ENCODE data around the gene TRIM36.

Gene TRIM36

GRCh38 chr5:115168829-115169486 is 750 bp downstream of the TRIM36 start:
- DNase-seq (ENCODE audit: low read depth in 4 of 4, low spot score in 1 of 4) = no peak

GRCh38 chr5:115166744-115167393 is 2.8 kb downstream of the TRIM36 start:
- DNase-seq (ENCODE audit: low read depth in 4 of 4, low spot score in 1 of 4) = no peak

- DNase-seq (ENCODE audit: low read depth in 4 of 4, low spot score in 1 of 4) = no peak
Measured at GRCh38 chr5:115165790-115166189, 3.9 kb downstream of the TRIM36 start.

- no peak for DNase-seq (ENCODE audit: low read depth in 4 of 4, low spot score in 1 of 4)
Measured at GRCh38 chr5:115160975-115161475, 8.7 kb downstream of the TRIM36 start.

- DNase-seq (ENCODE audit: low read depth in 4 of 4, low spot score in 1 of 4) = no peak
Measured at GRCh38 chr5:115151208-115151805, 18.4 kb downstream of the TRIM36 start.

GRCh38 chr5:115150512-115150911 is 19.2 kb downstream of the TRIM36 start:
- DNase-seq (ENCODE audit: low read depth in 4 of 4, low spot score in 1 of 4) = no peak

- no peak for DNase-seq (ENCODE audit: low read depth in 4 of 4, low spot score in 1 of 4)
Measured at GRCh38 chr5:115147052-115147451, 22.7 kb downstream of the TRIM36 start.

GRCh38 chr5:115136294-115136693 is 33.4 kb downstream of the TRIM36 start:
- DNase-seq (ENCODE audit: low read depth in 4 of 4, low spot score in 1 of 4) = no peak

- no peak for DNase-seq (ENCODE audit: low read depth in 4 of 4, low spot score in 1 of 4)
Measured at GRCh38 chr5:115132465-115132864, 37.2 kb downstream of the TRIM36 start.

GRCh38 chr5:115126303-115126702 is 43.4 kb downstream of the TRIM36 start:
- no peak for DNase-seq (ENCODE audit: low read depth in 4 of 4, low spot score in 1 of 4)

GRCh38 chr5:115124741-115125140 is 45.0 kb downstream of the TRIM36 start:
- no peak for DNase-seq (ENCODE audit: low read depth in 4 of 4, low spot score in 1 of 4)

GRCh38 chr5:115116001-115116400 is 53.7 kb downstream of the TRIM36 start:
- DNase-seq (ENCODE audit: low read depth in 4 of 4, low spot score in 1 of 4) = no peak

GRCh38 chr5:115109840-115110239 is 59.9 kb downstream of the TRIM36 start:
- no peak for DNase-seq (ENCODE audit: low read depth in 4 of 4, low spot score in 1 of 4)

GRCh38 chr5:115109356-115109755 is 60.4 kb downstream of the TRIM36 start:
- DNase-seq (ENCODE audit: low read depth in 4 of 4, low spot score in 1 of 4) = no peak

GRCh38 chr5:115100319-115100955 is 69.3 kb downstream of the TRIM36 start:
- no peak for DNase-seq (ENCODE audit: low read depth in 4 of 4, low spot score in 1 of 4)

GRCh38 chr5:115098041-115098702 is 71.5 kb downstream of the TRIM36 start:
- DNase-seq (ENCODE audit: low read depth in 4 of 4, low spot score in 1 of 4) = no peak

- DNase-seq (ENCODE audit: low read depth in 4 of 4, low spot score in 1 of 4) = no peak
Measured at GRCh38 chr5:115097236-115097635, 72.5 kb downstream of the TRIM36 start.

GRCh38 chr5:115096034-115096769 is 73.5 kb downstream of the TRIM36 start:
- DNase-seq (ENCODE audit: low read depth in 4 of 4, low spot score in 1 of 4) = no peak

GRCh38 chr5:115087951-115088350 is 81.8 kb downstream of the TRIM36 start:
- no peak for DNase-seq (ENCODE audit: low read depth in 4 of 4, low spot score in 1 of 4)

- no peak for DNase-seq (ENCODE audit: low read depth in 4 of 4, low spot score in 1 of 4)
Measured at GRCh38 chr5:115086473-115086872, 83.2 kb downstream of the TRIM36 start.
